Activated T-helper 2 cell treated with anti-CD3 and anti-CD28 coated beads, Interferon-gamma antibody, Interleukin-2, Interleukin-4, amounts not matched to agents 10 μg/mL and 5 μg/mL and 100 μg/mL, durations not matched to agents 14 hours and 24 hours and 36 hours (primary cell): ENCODE measurements around the gene CCIN. TPM values are rescaled to one million over a fixed set of nuclear protein-coding genes. Genes with fewer than 3 reads are reported as not detected.

Source experiments
- DNase-seq: peaks from one replicate; pipeline ENCODE4 v3.0.0; 2021; ENCODE audit warnings: low spot score
- H3K27ac Mint-ChIP-seq: one replicate; pipeline ENCODE4 v1.8.0; 2021; ENCODE audit warnings: mixed read lengths
- H3K27me3 Mint-ChIP-seq: one replicate; pipeline ENCODE4 v1.8.0; 2021; ENCODE audit warnings: low read depth, mixed read lengths
- H3K36me3 Mint-ChIP-seq: one replicate; pipeline ENCODE4 v1.8.0; 2021; ENCODE audit warnings: low read depth, mixed read lengths
- H3K4me1 Mint-ChIP-seq: one replicate; pipeline ENCODE4 v1.8.0; 2021; ENCODE audit warnings: low read depth, mixed read lengths
- H3K4me3 Mint-ChIP-seq: one replicate; pipeline ENCODE4 v1.8.0; 2021; ENCODE audit warnings: low read depth, mild to moderate bottlenecking, moderate library complexity, mixed read lengths
- H3K9me3 Mint-ChIP-seq: one replicate; pipeline ENCODE4 v1.8.0; 2021; ENCODE audit warnings: mixed read lengths
- intact Hi-C: fragments of 100-400 bp; cut with micrococcal nuclease; formaldehyde crosslinking; loops from one replicate; pipeline ENCODE4 v1.15.1; 2023
- total RNA-seq: library from RNA; stranded (reverse); gene quantifications from 2 replicates; pipeline ENCODE4 v1.2.3, GENCODE V29; 2022

The CCIN gene
- total RNA-seq, 1 donor from 2014 or later, result not detected

DNA sequence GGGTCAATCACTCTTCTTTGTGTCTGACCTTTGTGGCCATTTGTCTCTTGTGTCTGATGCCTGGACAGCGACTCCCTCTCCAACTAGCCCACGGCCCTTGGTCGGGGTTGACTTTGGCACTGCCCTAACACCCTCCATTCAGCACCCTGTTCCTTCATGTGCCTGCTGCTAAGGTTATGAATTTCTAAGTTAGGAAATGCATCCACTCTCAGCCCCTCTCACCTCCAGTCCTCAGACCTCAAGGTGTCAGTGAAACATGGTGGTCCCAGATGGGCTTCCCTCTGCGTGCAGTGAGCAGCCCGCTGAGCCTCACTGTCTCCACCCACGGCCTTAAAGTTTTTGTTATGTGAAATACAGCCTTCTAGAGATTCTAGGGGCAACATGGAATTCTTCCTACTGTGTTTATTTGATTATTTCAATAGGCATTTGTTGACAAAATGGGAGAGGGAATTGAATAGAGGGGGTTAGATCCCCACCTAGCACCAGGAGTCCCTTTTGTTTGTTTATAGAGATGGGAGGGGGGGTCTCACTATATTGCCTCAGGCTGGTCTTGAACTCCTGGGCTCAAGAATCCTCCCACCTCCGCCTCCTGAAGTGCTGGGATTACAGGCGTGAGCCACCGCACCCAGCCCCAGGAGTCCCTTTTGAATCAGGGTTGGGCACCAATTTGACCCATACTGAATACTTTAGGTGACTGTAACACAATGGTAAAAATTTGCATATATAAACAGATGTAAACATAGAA lies 34.3 kb upstream of the CCIN start:
- intact Hi-C loops, result loop anchor here (5.0 kb wide), 1 partner anchor 32 kb away; the partner anchor contains the start of gene CCIN
- Mint-ChIP-seq H3K4me3 (peak overlapping the region; percentile 83), H3K27me3 (peaks cover 12% of the 10 kb centered on the region), H3K9me3 (no peaks in the 10 kb centered on the region), H3K36me3 (peaks cover 7% of the 10 kb centered on the region), H3K4me1 (peaks cover 28% of the 10 kb centered on the region), H3K27ac (no peak overlapping the region)
- DNase-seq, result no peak

DNA sequence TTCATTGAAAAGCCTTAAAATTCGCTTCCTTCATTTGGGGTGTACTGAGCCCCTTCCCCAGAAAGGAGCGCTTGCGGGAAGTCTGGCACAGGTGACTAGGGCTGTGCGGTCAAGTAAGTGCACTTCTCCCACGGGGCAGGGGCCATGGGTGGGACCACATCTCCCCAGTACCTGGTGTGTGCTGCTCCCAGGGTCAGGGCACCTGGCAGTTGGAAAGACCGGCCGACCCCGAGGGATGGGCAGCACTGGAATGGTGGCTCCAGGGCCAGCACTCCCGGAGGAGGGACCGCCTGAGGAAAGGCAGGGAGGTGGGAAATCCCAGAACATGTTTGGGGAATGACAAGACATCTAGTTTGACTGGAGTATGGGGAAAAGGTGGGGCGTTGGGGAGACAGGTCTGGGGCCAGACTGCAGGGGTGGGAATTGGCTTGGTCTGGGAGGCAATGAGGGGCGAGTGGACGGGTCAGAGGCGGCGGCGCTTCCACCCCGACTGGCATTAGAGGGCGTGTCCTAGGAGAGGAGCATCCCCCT lies 33.4 kb upstream of the CCIN start:
- peaks cover 12% of the 10 kb centered on the region for H3K27me3 Mint-ChIP-seq
- H3K27ac Mint-ChIP-seq, result peak overlapping the region; percentile 34
- peaks cover 9% of the 10 kb centered on the region for H3K36me3 Mint-ChIP-seq
- H3K4me3 Mint-ChIP-seq, result peak overlapping the region; percentile 83
- DNase-seq, result no peak
- no peaks in the 10 kb centered on the region for H3K9me3 Mint-ChIP-seq
- intact Hi-C loops, result loop anchor here (2.0 kb wide), 2 partner anchors 15 to 55 kb away; partner anchors contain the start of gene CLTA
- peaks cover 37% of the 10 kb centered on the region for H3K4me1 Mint-ChIP-seq

DNA sequence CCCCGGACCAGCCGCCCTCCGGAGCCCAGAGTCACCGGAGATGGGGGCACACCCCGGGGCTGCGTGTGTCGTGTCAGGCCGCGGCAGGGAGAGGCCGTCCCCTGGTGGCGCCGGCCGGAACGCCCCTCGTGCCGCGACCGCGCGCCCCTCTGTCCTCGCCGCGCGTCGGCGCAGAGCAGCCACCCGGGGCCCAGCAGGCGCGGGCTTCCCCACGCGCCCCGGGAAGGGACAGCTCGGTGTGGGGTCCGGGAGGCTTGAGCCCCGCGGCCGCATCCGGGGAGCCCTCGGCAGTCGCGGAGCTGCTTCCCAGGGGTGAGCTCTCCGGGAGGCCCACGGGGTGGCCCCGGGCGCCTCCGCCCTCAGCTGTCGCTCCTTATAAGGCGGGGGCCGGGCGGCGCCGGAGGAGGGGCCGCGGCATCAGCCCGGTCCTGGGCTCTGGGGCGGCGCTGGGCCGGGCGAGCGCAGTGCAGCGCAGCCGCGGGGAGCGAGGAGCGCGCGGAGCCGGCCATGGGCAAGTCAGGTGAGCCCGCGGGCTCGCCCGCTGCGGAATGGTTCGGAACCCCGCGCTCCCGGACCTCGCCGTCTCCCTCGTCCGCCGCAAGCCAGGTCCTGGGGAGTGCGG lies 32.8 kb upstream of the CCIN start, which contains the start of gene GLIPR2:
Gene GLIPR2 (plus strand): TSS at position 462 of the 622 bp plus-strand sequence. CDS start 46 bp downstream, at position 508.
- Mint-ChIP-seq H3K4me3 (peak within 1 kb of the TSS; percentile 96), H3K27me3 (peaks cover 12% of the 10 kb centered on the region), H3K36me3 (peaks cover 9% of the 10 kb centered on the region), H3K9me3 (no peaks in the 10 kb centered on the region), H3K27ac (peak within 1 kb of the TSS; percentile 72), H3K4me1 (peaks cover 43% of the 10 kb centered on the region)
- DNase-seq, result peak; percentile 77
- intact Hi-C loops, result loop anchor here (2.0 kb wide), 2 partner anchors 14 to 54 kb away; partner anchors contain the start of gene CLTA

DNA sequence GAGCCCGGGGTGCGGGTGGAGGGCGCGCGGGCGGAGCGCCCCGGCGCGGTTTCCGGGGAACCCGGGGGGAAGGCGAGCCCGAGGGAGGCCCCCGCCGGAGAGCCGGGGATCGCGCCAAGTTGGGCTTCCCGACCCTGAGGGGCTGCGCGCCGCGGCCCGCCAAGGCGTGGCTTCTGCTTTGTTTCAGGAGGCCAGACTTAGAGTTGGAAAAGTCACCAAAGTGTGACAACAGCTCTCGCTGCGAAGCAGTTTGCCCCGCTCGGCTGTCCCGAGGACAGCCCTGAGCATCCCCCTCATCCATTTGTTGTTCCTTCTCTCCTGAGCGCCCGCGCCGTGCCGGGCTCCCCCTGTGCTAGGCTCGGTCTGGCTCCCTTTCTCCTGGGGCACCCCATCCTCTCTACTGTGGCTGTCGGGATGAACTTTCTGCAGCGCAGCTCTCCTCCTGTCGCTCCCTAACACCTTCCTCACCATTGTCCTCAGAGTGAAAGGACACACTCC lies 32.2 kb upstream of the CCIN start:
- intact Hi-C loops, result loop anchor here (2.0 kb wide), 2 partner anchors 14 to 54 kb away; partner anchors contain the start of gene CLTA
- peaks cover 9% of the 10 kb centered on the region for H3K36me3 Mint-ChIP-seq
- H3K4me1 Mint-ChIP-seq, result peaks cover 46% of the 10 kb centered on the region
- H3K4me3 Mint-ChIP-seq, result peak overlapping the region; percentile 96
- peaks cover 12% of the 10 kb centered on the region for H3K27me3 Mint-ChIP-seq
- no peaks in the 10 kb centered on the region for H3K9me3 Mint-ChIP-seq
- no peak for DNase-seq
- H3K27ac Mint-ChIP-seq, result peak overlapping the region; percentile 72

GRCh38 chr9:36137392-36138004 lies 31.7 kb upstream of the CCIN start:
- Mint-ChIP-seq H3K9me3 (no peaks in the 10 kb centered on the region), H3K4me1 (peaks cover 49% of the 10 kb centered on the region), H3K27me3 (peaks cover 9% of the 10 kb centered on the region), H3K27ac (peak overlapping the region; percentile 72), H3K4me3 (peak overlapping the region; percentile 96), H3K36me3 (peaks cover 13% of the 10 kb centered on the region)
- intact Hi-C loops, result loop anchor here (2.0 kb wide), 2 partner anchors 13 to 53 kb away; partner anchors contain the start of gene CLTA
- no peak for DNase-seq

GRCh38 chr9:36138496-36138895 lies 30.7 kb upstream of the CCIN start:
- intact Hi-C loops, result no loop called here
- H3K36me3 Mint-ChIP-seq, result peaks cover 20% of the 10 kb centered on the region
- H3K4me1 Mint-ChIP-seq, result peaks cover 59% of the 10 kb centered on the region
- peak overlapping the region; percentile 96 for H3K4me3 Mint-ChIP-seq
- DNase-seq, result no peak
- no peak overlapping the region for H3K27ac Mint-ChIP-seq
- H3K9me3 Mint-ChIP-seq, result no peaks in the 10 kb centered on the region
- peaks cover 9% of the 10 kb centered on the region for H3K27me3 Mint-ChIP-seq

DNA sequence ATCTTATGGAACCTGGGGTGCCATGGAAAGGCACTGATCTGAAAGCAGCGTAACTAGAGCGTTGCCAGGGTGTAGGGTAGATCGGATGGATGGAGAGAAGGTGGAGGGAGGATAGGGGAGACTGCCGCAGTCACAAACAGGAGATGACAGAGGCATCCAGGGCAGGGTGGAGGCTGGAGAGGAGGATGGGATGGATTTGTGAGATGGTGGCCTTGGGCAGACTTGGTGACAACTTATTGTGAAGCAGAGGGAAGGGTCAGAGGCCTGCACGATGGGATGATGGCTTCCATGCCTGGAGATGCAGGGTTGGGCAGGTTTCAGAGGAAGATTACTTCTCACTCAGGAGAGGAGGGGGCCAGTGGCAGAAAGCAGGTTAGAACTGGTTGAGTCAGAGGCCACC lies 30.3 kb upstream of the CCIN start:
- intact Hi-C loops, result no loop called here
- Mint-ChIP-seq H3K9me3 (no peaks in the 10 kb centered on the region), H3K4me1 (peaks cover 63% of the 10 kb centered on the region), H3K27ac (no peak overlapping the region), H3K27me3 (peaks cover 9% of the 10 kb centered on the region), H3K36me3 (peaks cover 24% of the 10 kb centered on the region), H3K4me3 (no peak overlapping the region)
- DNase-seq, result no peak

- intact Hi-C loops, result loop anchor here (1.0 kb wide), 1 partner anchor 11 kb away; no protein-coding TSS in a partner anchor
- H3K9me3 Mint-ChIP-seq, result peaks cover 3% of the 10 kb centered on the region
- H3K4me3 Mint-ChIP-seq, result peak overlapping the region; percentile 70
- peak overlapping the region; percentile 90 for H3K27ac Mint-ChIP-seq
- peaks cover 78% of the 10 kb centered on the region for H3K4me1 Mint-ChIP-seq
- DNase-seq, result no peak
- H3K27me3 Mint-ChIP-seq, result peaks cover 2% of the 10 kb centered on the region
- H3K36me3 Mint-ChIP-seq, result peaks cover 38% of the 10 kb centered on the region
Observed at GRCh38 chr9:36140086-36141084, 28.8 kb upstream of the CCIN start.

DNA sequence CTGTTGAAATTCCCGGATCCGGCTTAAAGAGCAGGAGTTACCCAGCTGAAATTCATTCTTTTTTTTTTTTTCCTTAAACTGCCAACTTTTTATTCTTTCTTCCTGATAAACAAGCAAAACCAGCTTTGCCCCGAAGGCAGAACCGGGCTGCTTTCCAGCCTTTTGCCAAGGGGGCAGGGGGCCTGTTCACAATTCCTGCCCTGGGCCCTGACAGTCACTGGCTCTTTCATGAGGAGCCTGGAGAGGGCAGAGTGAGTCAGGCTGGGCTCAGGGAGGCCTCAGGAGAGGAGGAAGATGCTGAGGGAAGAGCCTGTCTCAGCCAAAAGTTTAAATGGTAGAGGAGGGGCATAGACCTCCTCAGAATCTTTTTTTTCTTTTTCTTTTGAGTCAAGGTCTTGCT lies 27.9 kb upstream of the CCIN start:
- peaks cover 12% of the 10 kb centered on the region for H3K9me3 Mint-ChIP-seq
- intact Hi-C loops, result no loop called here

DNA sequence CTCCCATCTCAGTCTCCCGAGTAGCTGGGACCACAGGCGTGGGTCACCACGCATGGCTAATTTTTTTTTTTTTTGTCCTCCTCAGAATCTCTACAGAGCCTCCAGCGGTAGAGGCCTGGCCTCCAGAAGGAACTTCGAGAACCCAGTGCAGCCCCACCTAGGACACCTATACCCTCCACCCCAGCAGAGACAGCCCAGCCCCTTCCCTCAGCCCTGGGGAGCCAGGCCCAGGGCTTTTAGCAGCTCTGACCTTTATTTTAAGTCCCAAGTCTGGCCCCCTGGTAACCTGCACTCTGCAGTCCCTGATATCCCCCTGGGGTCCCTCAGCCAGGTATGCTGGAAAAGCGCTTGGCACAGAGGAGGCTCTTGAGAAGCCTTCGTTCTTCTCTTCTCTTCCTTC lies 27.4 kb upstream of the CCIN start:
- no peaks in the 10 kb centered on the region for H3K27me3 Mint-ChIP-seq
- peaks cover 49% of the 10 kb centered on the region for H3K36me3 Mint-ChIP-seq
- no peak for DNase-seq
- peaks cover 83% of the 10 kb centered on the region for H3K4me1 Mint-ChIP-seq
- peaks cover 13% of the 10 kb centered on the region for H3K9me3 Mint-ChIP-seq
- H3K4me3 Mint-ChIP-seq, result no peak overlapping the region
- no peak overlapping the region for H3K27ac Mint-ChIP-seq
- intact Hi-C loops, result no loop called here

More for the DNA sequence above, 27.9 kb upstream of the CCIN start:
- DNase-seq, result no peak
- peaks cover 47% of the 10 kb centered on the region for H3K36me3 Mint-ChIP-seq
- peaks cover 83% of the 10 kb centered on the region for H3K4me1 Mint-ChIP-seq
- H3K4me3 Mint-ChIP-seq, result no peak overlapping the region
- H3K27me3 Mint-ChIP-seq, result no peaks in the 10 kb centered on the region
- no peak overlapping the region for H3K27ac Mint-ChIP-seq

- peak overlapping the region; percentile 68 for H3K27ac Mint-ChIP-seq
- peaks cover 85% of the 10 kb centered on the region for H3K4me1 Mint-ChIP-seq
- intact Hi-C loops, result no loop called here
- no peak for DNase-seq
- peaks cover 18% of the 10 kb centered on the region for H3K9me3 Mint-ChIP-seq
- H3K36me3 Mint-ChIP-seq, result peaks cover 58% of the 10 kb centered on the region
- peak overlapping the region; percentile 70 for H3K4me3 Mint-ChIP-seq
- H3K27me3 Mint-ChIP-seq, result no peaks in the 10 kb centered on the region
Observed at GRCh38 chr9:36142510-36143244, 26.5 kb upstream of the CCIN start.
